Activated CD8-positive, alpha-beta T cell treated with anti-CD3 and anti-CD28 coated beads for 36 hours (primary cell): ENCODE measurements around the gene MYCBPAP. TPM values are rescaled to one million over a fixed set of nuclear protein-coding genes. Genes with fewer than 3 reads are reported as not detected.

Source experiments
- ATAC-seq: fragments of 200-7000 bp; cut with Tn5 transposase; one replicate; pipeline ENCODE4 v1.10.0; 2021; ENCODE audit warnings: mild to moderate bottlenecking, moderate library complexity
- CTCF ChIA-PET: fragments of 350-600 bp; sonication (Branson Sonifier 250); formaldehyde crosslinking; loops from one replicate; lab custom pipeline; 2021; ENCODE audit warnings: antibody characterized with exemption; lab: Charles Lee
- POLR2A ChIA-PET: fragments of 350-600 bp; sonication (Branson Sonifier 250); formaldehyde crosslinking; loops from one replicate; lab custom pipeline; 2021; ENCODE audit warnings: antibody characterized with exemption; lab: Charles Lee
- DNase-seq: peaks from one replicate; pipeline ENCODE4 v3.0.0-alpha.2; 2020
- H3K27ac Mint-ChIP-seq: one replicate; pipeline ENCODE4 v1.8.0; 2021; ENCODE audit warnings: mild to moderate bottlenecking, mixed read lengths
- H3K27me3 Mint-ChIP-seq: one replicate; pipeline ENCODE4 v1.8.0; 2021; ENCODE audit warnings: mixed read lengths
- H3K36me3 Mint-ChIP-seq: one replicate; pipeline ENCODE4 v1.8.0; 2021; ENCODE audit warnings: low read depth, mixed read lengths
- H3K4me1 Mint-ChIP-seq: one replicate; pipeline ENCODE4 v1.8.0; 2021; ENCODE audit warnings: low read depth, mixed read lengths
- H3K4me3 Mint-ChIP-seq: one replicate; pipeline ENCODE4 v1.8.0; 2021; ENCODE audit warnings: mild to moderate bottlenecking, moderate library complexity, mixed read lengths
- H3K9me3 Mint-ChIP-seq: one replicate; pipeline ENCODE4 v1.8.0; 2021; ENCODE audit warnings: mixed read lengths
- intact Hi-C: fragments of 100-400 bp; cut with micrococcal nuclease; formaldehyde crosslinking; loops from one replicate; pipeline ENCODE4 v1.10.0; 2022
- total RNA-seq, 2 experiments: library from RNA; stranded (reverse); gene quantifications; one replicate each; pipeline ENCODE4 v1.2.3, GENCODE V29; 2021
- TF ChIP-seq, protein P1 (sequence below): fragments of 200-600 bp; IDR thresholded peaks from one replicate; pipeline ENCODE4 v1.8.0; 2022; ENCODE audit warnings: antibody characterized with exemption, mild to moderate bottlenecking

MYCBPAP gene
- total RNA-seq, 2 experiments from 2014 or later: 6.7 to 6.9 TPM

DNA sequence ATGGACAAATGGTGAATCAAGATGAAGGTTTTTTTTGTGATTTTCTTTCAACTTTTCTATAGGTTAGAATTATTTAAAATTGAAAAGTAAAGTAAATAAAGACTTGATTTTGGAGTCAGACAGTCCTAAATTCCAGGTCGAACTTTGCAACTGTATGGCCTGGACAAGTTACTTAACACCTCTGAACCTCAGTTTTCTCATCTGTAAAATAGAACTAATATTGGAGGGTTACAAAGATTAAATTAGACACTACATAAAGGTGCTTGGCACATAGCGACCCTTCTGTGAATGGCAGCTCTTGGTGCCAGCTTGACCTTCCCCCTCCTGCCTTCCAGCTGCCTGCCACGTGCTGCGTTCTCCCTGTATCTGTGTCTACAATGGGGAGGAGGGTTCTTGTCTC lies 26.6 kb upstream of the MYCBPAP start:
- CTCF ChIA-PET: interaction anchor here (0.9 to 7.7 kb wide), 10 partner anchors 21 to 223 kb away, joined by 3 to 57 read pairs (median 4); partner anchors contain the start of gene EPN3
- POLR2A ChIA-PET: interaction anchor here (0.5 kb wide), 1 partner anchor 222 kb away, joined by 3 read pairs; no protein-coding TSS in a partner anchor
- no peak for ATAC-seq
- Mint-ChIP-seq H3K9me3 (no peaks in the 10 kb centered on the region), H3K36me3 (peaks cover 24% of the 10 kb centered on the region), H3K4me3 (no peak overlapping the region), H3K27ac (no peak overlapping the region), H3K27me3 (no peaks in the 10 kb centered on the region), H3K4me1 (peaks cover 22% of the 10 kb centered on the region)
- DNase-seq: no peak
- intact Hi-C loops: loop anchor here (5.0 to 10.0 kb wide), 2 partner anchors 61 to 143 kb away; no protein-coding TSS in a partner anchor
- TF ChIP-seq, protein P1, sequence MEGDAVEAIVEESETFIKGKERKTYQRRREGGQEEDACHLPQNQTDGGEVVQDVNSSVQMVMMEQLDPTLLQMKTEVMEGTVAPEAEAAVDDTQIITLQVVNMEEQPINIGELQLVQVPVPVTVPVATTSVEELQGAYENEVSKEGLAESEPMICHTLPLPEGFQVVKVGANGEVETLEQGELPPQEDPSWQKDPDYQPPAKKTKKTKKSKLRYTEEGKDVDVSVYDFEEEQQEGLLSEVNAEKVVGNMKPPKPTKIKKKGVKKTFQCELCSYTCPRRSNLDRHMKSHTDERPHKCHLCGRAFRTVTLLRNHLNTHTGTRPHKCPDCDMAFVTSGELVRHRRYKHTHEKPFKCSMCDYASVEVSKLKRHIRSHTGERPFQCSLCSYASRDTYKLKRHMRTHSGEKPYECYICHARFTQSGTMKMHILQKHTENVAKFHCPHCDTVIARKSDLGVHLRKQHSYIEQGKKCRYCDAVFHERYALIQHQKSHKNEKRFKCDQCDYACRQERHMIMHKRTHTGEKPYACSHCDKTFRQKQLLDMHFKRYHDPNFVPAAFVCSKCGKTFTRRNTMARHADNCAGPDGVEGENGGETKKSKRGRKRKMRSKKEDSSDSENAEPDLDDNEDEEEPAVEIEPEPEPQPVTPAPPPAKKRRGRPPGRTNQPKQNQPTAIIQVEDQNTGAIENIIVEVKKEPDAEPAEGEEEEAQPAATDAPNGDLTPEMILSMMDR: no peak

DNA sequence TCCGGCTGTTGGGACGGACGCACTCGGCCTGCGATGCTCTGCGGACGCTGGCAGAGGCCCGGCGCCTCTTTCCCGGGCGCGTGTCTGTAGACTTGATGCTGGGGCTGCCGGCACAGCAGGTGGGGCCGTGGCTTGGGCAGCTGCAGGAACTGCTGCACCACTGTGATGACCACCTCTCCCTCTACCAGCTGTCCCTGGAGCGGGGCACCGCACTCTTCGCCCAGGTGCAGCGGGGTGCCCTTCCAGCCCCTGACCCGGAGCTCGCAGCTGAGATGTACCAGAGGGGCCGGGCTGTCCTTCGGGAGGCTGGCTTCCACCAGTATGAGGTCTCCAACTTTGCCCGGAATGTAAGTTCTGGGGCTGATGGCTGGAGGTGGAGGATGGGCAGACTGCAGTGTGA lies 26.1 kb upstream of the MYCBPAP start:
- no peak for DNase-seq
- H3K36me3 Mint-ChIP-seq: peaks cover 24% of the 10 kb centered on the region
- no peak for ATAC-seq
- peaks cover 22% of the 10 kb centered on the region for H3K4me1 Mint-ChIP-seq
- intact Hi-C loops: loop anchor here (5.0 to 10.0 kb wide), 2 partner anchors 60 to 143 kb away; no protein-coding TSS in a partner anchor
- no peaks in the 10 kb centered on the region for H3K9me3 Mint-ChIP-seq
- H3K27ac Mint-ChIP-seq: no peak overlapping the region
- no peak overlapping the region for H3K4me3 Mint-ChIP-seq
- TF ChIP-seq, protein P1: no peak
- POLR2A ChIA-PET: interaction anchor here (0.5 to 0.7 kb wide), 2 partner anchors 11 to 222 kb away, joined by 3 read pairs; no protein-coding TSS in a partner anchor
- H3K27me3 Mint-ChIP-seq: no peaks in the 10 kb centered on the region
- CTCF ChIA-PET: interaction anchor here (0.8 to 7.7 kb wide), 12 partner anchors 21 to 222 kb away, joined by 3 to 57 read pairs (median 4); partner anchors contain the start of gene EPN3

DNA sequence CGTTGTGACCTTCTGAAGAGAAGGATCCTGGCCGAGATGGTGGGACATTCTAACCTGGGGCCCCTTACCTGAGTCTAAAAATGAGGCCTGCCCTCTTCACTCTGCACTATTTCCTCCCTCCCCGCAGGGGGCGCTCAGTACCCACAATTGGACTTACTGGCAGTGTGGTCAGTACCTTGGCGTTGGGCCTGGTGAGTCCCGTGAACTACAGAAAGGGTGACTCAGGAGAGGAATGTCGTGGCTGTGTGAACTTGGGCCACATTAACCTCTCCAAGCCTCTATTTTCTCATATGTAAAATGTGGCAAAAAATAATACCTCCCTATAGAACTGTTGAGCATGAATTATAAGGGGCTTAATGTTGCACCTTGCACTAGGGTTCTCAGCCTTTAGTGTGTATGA lies 25.7 kb upstream of the MYCBPAP start:
- peak; percentile 57 for ATAC-seq
- ChIA-PET POLR2A (interaction anchor here (0.7 to 1.1 kb wide), 2 partner anchors 11 to 32 kb away, joined by 3 read pairs; no protein-coding TSS in a partner anchor), CTCF (interaction anchor here (0.7 to 7.7 kb wide), 20 partner anchors 13 to 222 kb away, joined by 3 to 57 read pairs (median 4); partner anchors contain the start of gene EPN3)
- intact Hi-C loops: loop anchor here (5.0 to 10.0 kb wide), 2 partner anchors 60 to 142 kb away; no protein-coding TSS in a partner anchor
- no peak overlapping the region for H3K4me3 Mint-ChIP-seq
- H3K9me3 Mint-ChIP-seq: no peaks in the 10 kb centered on the region
- DNase-seq: peak; percentile 87
- H3K27ac Mint-ChIP-seq: no peak overlapping the region
- peaks cover 24% of the 10 kb centered on the region for H3K36me3 Mint-ChIP-seq
- TF ChIP-seq, protein P1: peak; percentile 87
- peaks cover 22% of the 10 kb centered on the region for H3K4me1 Mint-ChIP-seq
- H3K27me3 Mint-ChIP-seq: no peaks in the 10 kb centered on the region

DNA sequence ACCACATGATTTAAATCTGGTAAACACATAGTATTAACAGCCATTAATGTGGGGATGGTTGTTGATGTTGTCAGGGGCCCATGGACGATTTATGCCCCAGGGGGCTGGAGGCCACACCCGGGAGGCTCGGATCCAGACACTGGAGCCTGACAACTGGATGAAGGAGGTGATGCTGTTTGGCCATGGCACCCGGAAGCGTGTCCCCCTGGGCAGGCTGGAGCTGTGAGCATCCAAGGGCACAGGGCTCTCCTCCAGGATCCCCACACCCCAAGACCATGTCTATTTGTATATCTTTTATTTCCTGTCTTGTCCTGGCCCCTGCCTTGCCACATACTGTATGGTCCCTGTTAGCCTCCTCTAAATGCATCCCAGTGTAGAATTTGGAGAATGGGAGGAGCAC lies 25.0 kb upstream of the MYCBPAP start:
- no peak overlapping the region for H3K4me3 Mint-ChIP-seq
- no peaks in the 10 kb centered on the region for H3K27me3 Mint-ChIP-seq
- H3K27ac Mint-ChIP-seq: no peak overlapping the region
- DNase-seq: no peak
- ATAC-seq: no peak
- intact Hi-C loops: loop anchor here (5.0 to 10.0 kb wide), 2 partner anchors 59 to 142 kb away; no protein-coding TSS in a partner anchor
- H3K9me3 Mint-ChIP-seq: no peaks in the 10 kb centered on the region
- TF ChIP-seq, protein P1: no peak
- CTCF ChIA-PET: interaction anchor here (0.7 to 7.7 kb wide), 18 partner anchors 10 to 160 kb away, joined by 3 to 57 read pairs (median 4); no protein-coding TSS in a partner anchor
- H3K4me1 Mint-ChIP-seq: peaks cover 17% of the 10 kb centered on the region
- POLR2A ChIA-PET: interaction anchor here (0.6 to 1.1 kb wide), 2 partner anchors 32 to 73 kb away, joined by 3 read pairs; no protein-coding TSS in a partner anchor
- peaks cover 24% of the 10 kb centered on the region for H3K36me3 Mint-ChIP-seq
